SK-N-SH (cell line): ENCODE results near the gene BNIPL. TPM values are rescaled to one million over a fixed set of nuclear protein-coding genes. Genes with fewer than 3 reads are reported as not detected.

ENCODE experiments used
- CTCF ChIA-PET: fragments of 300-600, 350-600 bp; formaldehyde crosslinking; extraction: SDS; loops from one replicate; lab custom pipeline; 2021; lab: Yijun Ruan, JAX
- POLR2A ChIA-PET: fragments of 350-600 bp; sonication (Branson Sonifier 250); formaldehyde crosslinking; extraction: SDS; loops from one replicate; lab custom pipeline; 2020; ENCODE audit warnings: antibody characterized with exemption, inconsistent platforms; lab: Yijun Ruan, JAX
- DNase-seq: peaks from one replicate; pipeline ENCODE4 v3.0.0; 2012
- H2AFZ ChIP-seq: fragments of 200-600 bp; sonication (generic); 2 replicates; pipeline ENCODE4 v1.8.1; 2016; ENCODE audit warnings: antibody characterized with exemption, mild to moderate bottlenecking, low read depth
- H3F3A ChIP-seq: fragments of 200-600 bp; sonication (generic); replicated peaks from 2 replicates; pipeline ENCODE3; 2016; ENCODE audit warnings: antibody characterized with exemption, mild to moderate bottlenecking; ENCODE audit not compliant: insufficient read depth
- H3K27ac ChIP-seq, 2 experiments: fragments of 200-500 bp in 1 of 2; fragments of 200-600 bp in 1 of 2; sonication (Bioruptor generic) in 1 of 2; sonication (generic), shearing (Covaris generic) in 1 of 2; 2 replicates each; pipeline versions ENCODE4 v1.5.1 to v1.6.1; 2014 to 2016; ENCODE audit warnings: low read depth in 2 of 2, inconsistent platforms in 1 of 2, low read length in 1 of 2, mild to moderate bottlenecking in 1 of 2, mixed read lengths in 1 of 2
- H3K27me3 ChIP-seq: fragments of 200-600 bp; sonication (generic), shearing (Covaris generic); 2 replicates; pipeline ENCODE4 v1.6.1; 2016; ENCODE audit warnings: mixed run types; ENCODE audit not compliant: insufficient read depth
- H3K36me3 ChIP-seq, 2 experiments: fragments of 200-500 bp in 1 of 2; fragments of 200-600 bp in 1 of 2; sonication (Bioruptor generic) in 1 of 2; sonication (generic) in 1 of 2; replicated peaks in 1 of 2; 2 replicates each; pipeline versions ENCODE3 to v1.5.1; 2014 to 2016; ENCODE audit warnings: low read length in 1 of 2, mild to moderate bottlenecking in 1 of 2; ENCODE audit not compliant: insufficient read depth in 2 of 2, control insufficient read depth in 1 of 2
- H3K4me1 ChIP-seq, 2 experiments: fragments of 200-500 bp in 1 of 2; fragments of 200-600 bp in 1 of 2; sonication (Bioruptor generic) in 1 of 2; sonication (generic), shearing (Covaris generic) in 1 of 2; 2 replicates each; pipeline versions ENCODE4 v1.5.1 to v1.6.1; 2014 to 2016; ENCODE audit warnings: low read depth in 1 of 2, low read length in 1 of 2, mixed run types in 1 of 2; ENCODE audit not compliant: insufficient read depth in 2 of 2, control insufficient read depth in 1 of 2
- H3K4me2 ChIP-seq: fragments of 200-600 bp; sonication (generic), shearing (Covaris generic); 2 replicates; pipeline ENCODE4 v1.6.1; 2017; ENCODE audit warnings: mixed run types
- H3K4me3 ChIP-seq, 2 experiments: fragments of 200-500 bp in 1 of 2; fragments of 200-600 bp in 1 of 2; sonication (Bioruptor generic) in 1 of 2; sonication (generic), shearing (Covaris generic) in 1 of 2; 2 replicates each; pipeline versions ENCODE4 v1.5.1 to v1.8.1; 2014 to 2016; ENCODE audit warnings: low read depth in 2 of 2, inconsistent platforms in 1 of 2, low read length in 1 of 2, mild to moderate bottlenecking in 1 of 2, mixed read lengths in 1 of 2, moderate library complexity in 1 of 2
- H3K79me2 ChIP-seq: fragments of 200-600 bp; sonication (generic); 2 replicates; pipeline ENCODE4 v1.8.1; 2017; ENCODE audit warnings: mild to moderate bottlenecking; ENCODE audit not compliant: insufficient read depth
- H3K9ac ChIP-seq: fragments of 200-600 bp; sonication (generic); 2 replicates; pipeline ENCODE4 v1.6.1; 2017; ENCODE audit warnings: mixed run types
- H3K9me2 ChIP-seq: fragments of 200-600 bp; sonication (generic); 2 replicates; pipeline ENCODE4 v1.6.1; 2017; ENCODE audit warnings: mixed run types
- H3K9me3 ChIP-seq: fragments of 200-600 bp; sonication (generic); 2 replicates; pipeline ENCODE4 v1.6.1; 2017; ENCODE audit warnings: mixed run types, mild to moderate bottlenecking, moderate library complexity
- H4K20me1 ChIP-seq: fragments of 200-600 bp; sonication (generic); 2 replicates; pipeline ENCODE4 v1.6.1; 2017; ENCODE audit warnings: mild to moderate bottlenecking, mixed run types; ENCODE audit not compliant: insufficient read depth
- CHD2 ChIP-seq: fragments of 150-350 bp; IDR thresholded peaks from 2 replicates; pipeline ENCODE4 v1.6.1; 2018; ENCODE audit warnings: low read length; ENCODE audit not compliant: partially characterized antibody
- ELF1 ChIP-seq: IDR thresholded peaks from 2 replicates; pipeline ENCODE4 v1.4.0; 2012
- EZH2phosphoT487 ChIP-seq: fragments of 200-600 bp; sonication (generic); IDR thresholded peaks from 2 replicates; pipeline ENCODE4 v1.6.1; 2017; ENCODE audit warnings: low read depth, mixed run types, mild to moderate bottlenecking, antibody characterized with exemption, moderate library complexity, borderline replicate concordance
- FOXM1 ChIP-seq: IDR thresholded peaks from 2 replicates; pipeline ENCODE4 v1.4.0; 2012; ENCODE audit warnings: low read depth, mild to moderate bottlenecking
- GABPA ChIP-seq: IDR thresholded peaks from 2 replicates; pipeline ENCODE4 v1.4.0; 2012; ENCODE audit warnings: low read depth, mild to moderate bottlenecking
- GATA2 ChIP-seq: sonication (generic); formaldehyde crosslinking; IDR thresholded peaks from 2 replicates; pipeline ENCODE4 v1.5.0; 2020; ENCODE audit warnings: mild to moderate bottlenecking, missing genetic modification reagents
- JUND ChIP-seq: IDR thresholded peaks from 2 replicates; pipeline ENCODE4 v1.4.0; 2012
- POLR2AphosphoS5 ChIP-seq: IDR thresholded peaks from 2 replicates; pipeline ENCODE4 v1.6.1; 2012; ENCODE audit warnings: low read depth, low read length
- RAD21 ChIP-seq: IDR thresholded peaks from 2 replicates; pipeline ENCODE4 v1.6.1; 2012; ENCODE audit warnings: mild to moderate bottlenecking, low read length
- RXRA ChIP-seq: IDR thresholded peaks from 2 replicates; pipeline ENCODE4 v1.4.0; 2012; ENCODE audit warnings: low read depth, mild to moderate bottlenecking, borderline replicate concordance
- SIN3A ChIP-seq: IDR thresholded peaks from 2 replicates; pipeline ENCODE4 v1.6.1; 2012; ENCODE audit warnings: low read depth, mild to moderate bottlenecking, low read length, moderate library complexity, borderline replicate concordance
- TAF1 ChIP-seq: IDR thresholded peaks from 2 replicates; pipeline ENCODE4 v1.6.1; 2012; ENCODE audit warnings: low read depth, mild to moderate bottlenecking, low read length, moderate library complexity, borderline replicate concordance
- TCF12 ChIP-seq: IDR thresholded peaks from 2 replicates; pipeline ENCODE4 v1.4.0; 2012
- WGBS: methylation state at CpG from one replicate; pipeline ENCODE4 v1.1.6; 2017; ENCODE audit warnings: low lambda C conversion rate; 5-methylcytosine and 5-hydroxymethylcytosine counted together
- polyA plus RNA-seq, 3 experiments: library from polyadenylated mRNA; depleted of rRNA; stranded (reverse); fragments of >200 nt; gene quantifications; 2 replicates each; pipeline ENCODE4 v1.2.3, GENCODE V29; 2012
- TF ChIP-seq, protein P1 (sequence below): IDR thresholded peaks from 2 replicates; pipeline ENCODE4 v1.4.0; 2012; ENCODE audit warnings: low read depth, borderline replicate concordance
- TF ChIP-seq, protein P2 (sequence below): fragments of 200-600 bp; sonication (generic); IDR thresholded peaks from 2 replicates; pipeline ENCODE4 v1.6.1; 2017; ENCODE audit warnings: antibody characterized with exemption, mild to moderate bottlenecking, moderate library complexity
- TF ChIP-seq, protein P3 (sequence below): IDR thresholded peaks from 2 replicates; pipeline ENCODE4 v1.4.0; 2012; ENCODE audit warnings: low read depth, borderline replicate concordance
- TF ChIP-seq, protein P4 (sequence below): fragments of 150-350 bp; IDR thresholded peaks from 2 replicates; pipeline ENCODE4 v1.6.1; 2016; ENCODE audit warnings: mild to moderate bottlenecking, low read depth, low read length
- TF ChIP-seq, protein P5 (sequence below): IDR thresholded peaks from 2 replicates; pipeline ENCODE4; 2012

Gene BNIPL
- polyA plus RNA-seq, 1 of the 3 experiments (the other 2 are of a cell fraction) = 0.12 TPM

DNA sequence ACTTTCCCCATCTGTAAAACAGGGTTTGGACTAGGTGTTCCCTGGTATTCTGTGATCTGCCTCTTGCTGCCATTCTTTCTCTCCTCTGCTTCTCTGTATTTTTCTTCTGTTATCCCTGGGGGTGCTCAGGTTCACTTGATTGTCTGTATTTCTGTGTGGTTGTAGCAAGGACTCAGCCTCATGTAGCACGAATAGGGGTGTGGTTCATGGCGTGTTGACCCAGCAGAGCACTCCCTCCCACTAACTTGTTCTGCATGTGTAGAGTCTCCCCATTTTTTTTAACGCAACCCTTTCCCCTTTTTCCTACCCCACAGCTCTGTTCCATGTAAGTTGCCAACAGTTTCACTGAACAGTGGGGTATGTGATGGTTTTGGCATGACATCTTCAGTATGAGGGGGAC lies 1.2 kb upstream of the BNIPL start:
- no peaks in the 10 kb centered on the region for H3K79me2 ChIP-seq
- no peak overlapping the region for H2AFZ ChIP-seq
- no peaks in the 10 kb centered on the region for H3K4me1 ChIP-seq
- no peaks in the 10 kb centered on the region for H3K27me3 ChIP-seq
- POLR2A ChIA-PET = no interaction called here
- H3K9me3 ChIP-seq = no peaks in the 10 kb centered on the region
- no peak overlapping the region for H3K27ac ChIP-seq
- CTCF ChIA-PET = interaction anchor here (0.7 kb wide), 1 partner anchor 13 kb away, joined by 3 read pairs; no protein-coding TSS in a partner anchor
- H4K20me1 ChIP-seq = no peaks in the 10 kb centered on the region
- TF ChIP-seq, protein P1, sequence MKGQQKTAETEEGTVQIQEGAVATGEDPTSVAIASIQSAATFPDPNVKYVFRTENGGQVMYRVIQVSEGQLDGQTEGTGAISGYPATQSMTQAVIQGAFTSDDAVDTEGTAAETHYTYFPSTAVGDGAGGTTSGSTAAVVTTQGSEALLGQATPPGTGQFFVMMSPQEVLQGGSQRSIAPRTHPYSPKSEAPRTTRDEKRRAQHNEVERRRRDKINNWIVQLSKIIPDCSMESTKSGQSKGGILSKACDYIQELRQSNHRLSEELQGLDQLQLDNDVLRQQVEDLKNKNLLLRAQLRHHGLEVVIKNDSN = no peak
- TF ChIP-seq, protein P2, sequence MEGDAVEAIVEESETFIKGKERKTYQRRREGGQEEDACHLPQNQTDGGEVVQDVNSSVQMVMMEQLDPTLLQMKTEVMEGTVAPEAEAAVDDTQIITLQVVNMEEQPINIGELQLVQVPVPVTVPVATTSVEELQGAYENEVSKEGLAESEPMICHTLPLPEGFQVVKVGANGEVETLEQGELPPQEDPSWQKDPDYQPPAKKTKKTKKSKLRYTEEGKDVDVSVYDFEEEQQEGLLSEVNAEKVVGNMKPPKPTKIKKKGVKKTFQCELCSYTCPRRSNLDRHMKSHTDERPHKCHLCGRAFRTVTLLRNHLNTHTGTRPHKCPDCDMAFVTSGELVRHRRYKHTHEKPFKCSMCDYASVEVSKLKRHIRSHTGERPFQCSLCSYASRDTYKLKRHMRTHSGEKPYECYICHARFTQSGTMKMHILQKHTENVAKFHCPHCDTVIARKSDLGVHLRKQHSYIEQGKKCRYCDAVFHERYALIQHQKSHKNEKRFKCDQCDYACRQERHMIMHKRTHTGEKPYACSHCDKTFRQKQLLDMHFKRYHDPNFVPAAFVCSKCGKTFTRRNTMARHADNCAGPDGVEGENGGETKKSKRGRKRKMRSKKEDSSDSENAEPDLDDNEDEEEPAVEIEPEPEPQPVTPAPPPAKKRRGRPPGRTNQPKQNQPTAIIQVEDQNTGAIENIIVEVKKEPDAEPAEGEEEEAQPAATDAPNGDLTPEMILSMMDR = no peak
- TF ChIP-seq TAF1 (no peak), JUND (no peak)
- 90% methylated on average over 3 of the region's 3 CpGs for WGBS
- H3K9ac ChIP-seq = no peak overlapping the region
- H3K9me2 ChIP-seq = no peaks in the 10 kb centered on the region
- no peaks in the 10 kb centered on the region for H3F3A ChIP-seq
- no peak overlapping the region for H3K4me3 ChIP-seq
- DNase-seq = no peak
- no peak overlapping the region for H3K4me2 ChIP-seq
- peaks cover 12 to 23% of the 10 kb centered on the region in 2 experiments for H3K36me3 ChIP-seq

DNA sequence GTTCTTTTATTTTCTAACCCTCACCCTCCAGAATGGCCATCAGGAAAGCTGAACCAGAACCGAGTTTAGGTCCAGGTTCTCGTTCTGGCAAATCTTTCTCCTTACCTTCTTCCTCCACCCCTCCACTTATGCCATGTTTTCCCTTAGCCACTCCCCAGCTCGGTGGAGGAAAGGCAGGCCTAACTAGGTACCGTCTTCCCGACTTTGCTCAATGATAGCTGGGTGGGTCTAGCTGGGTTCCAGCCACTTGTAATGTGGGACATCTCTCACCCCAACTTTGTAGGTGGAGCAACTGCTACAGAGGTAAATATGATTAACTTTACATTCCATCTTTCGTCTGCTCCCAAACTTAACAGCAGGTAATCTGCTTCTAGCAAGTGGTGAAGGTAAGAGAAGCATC lies 646 bp downstream of the BNIPL start:
- no peak for DNase-seq
- POLR2A ChIA-PET = no interaction called here
- no peak for TF ChIP-seq RAD21
- TF ChIP-seq ELF1 = no peak
- no peak for TF ChIP-seq GABPA
- TF ChIP-seq RXRA = no peak
- TF ChIP-seq FOXM1 = no peak
- TF ChIP-seq JUND = no peak
- TF ChIP-seq, protein P3, sequence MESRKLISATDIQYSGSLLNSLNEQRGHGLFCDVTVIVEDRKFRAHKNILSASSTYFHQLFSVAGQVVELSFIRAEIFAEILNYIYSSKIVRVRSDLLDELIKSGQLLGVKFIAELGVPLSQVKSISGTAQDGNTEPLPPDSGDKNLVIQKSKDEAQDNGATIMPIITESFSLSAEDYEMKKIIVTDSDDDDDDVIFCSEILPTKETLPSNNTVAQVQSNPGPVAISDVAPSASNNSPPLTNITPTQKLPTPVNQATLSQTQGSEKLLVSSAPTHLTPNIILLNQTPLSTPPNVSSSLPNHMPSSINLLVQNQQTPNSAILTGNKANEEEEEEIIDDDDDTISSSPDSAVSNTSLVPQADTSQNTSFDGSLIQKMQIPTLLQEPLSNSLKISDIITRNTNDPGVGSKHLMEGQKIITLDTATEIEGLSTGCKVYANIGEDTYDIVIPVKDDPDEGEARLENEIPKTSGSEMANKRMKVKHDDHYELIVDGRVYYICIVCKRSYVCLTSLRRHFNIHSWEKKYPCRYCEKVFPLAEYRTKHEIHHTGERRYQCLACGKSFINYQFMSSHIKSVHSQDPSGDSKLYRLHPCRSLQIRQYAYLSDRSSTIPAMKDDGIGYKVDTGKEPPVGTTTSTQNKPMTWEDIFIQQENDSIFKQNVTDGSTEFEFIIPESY = no peak
- TF ChIP-seq, protein P4, sequence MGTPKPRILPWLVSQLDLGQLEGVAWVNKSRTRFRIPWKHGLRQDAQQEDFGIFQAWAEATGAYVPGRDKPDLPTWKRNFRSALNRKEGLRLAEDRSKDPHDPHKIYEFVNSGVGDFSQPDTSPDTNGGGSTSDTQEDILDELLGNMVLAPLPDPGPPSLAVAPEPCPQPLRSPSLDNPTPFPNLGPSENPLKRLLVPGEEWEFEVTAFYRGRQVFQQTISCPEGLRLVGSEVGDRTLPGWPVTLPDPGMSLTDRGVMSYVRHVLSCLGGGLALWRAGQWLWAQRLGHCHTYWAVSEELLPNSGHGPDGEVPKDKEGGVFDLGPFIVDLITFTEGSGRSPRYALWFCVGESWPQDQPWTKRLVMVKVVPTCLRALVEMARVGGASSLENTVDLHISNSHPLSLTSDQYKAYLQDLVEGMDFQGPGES = no peak
- TF ChIP-seq, protein P5, sequence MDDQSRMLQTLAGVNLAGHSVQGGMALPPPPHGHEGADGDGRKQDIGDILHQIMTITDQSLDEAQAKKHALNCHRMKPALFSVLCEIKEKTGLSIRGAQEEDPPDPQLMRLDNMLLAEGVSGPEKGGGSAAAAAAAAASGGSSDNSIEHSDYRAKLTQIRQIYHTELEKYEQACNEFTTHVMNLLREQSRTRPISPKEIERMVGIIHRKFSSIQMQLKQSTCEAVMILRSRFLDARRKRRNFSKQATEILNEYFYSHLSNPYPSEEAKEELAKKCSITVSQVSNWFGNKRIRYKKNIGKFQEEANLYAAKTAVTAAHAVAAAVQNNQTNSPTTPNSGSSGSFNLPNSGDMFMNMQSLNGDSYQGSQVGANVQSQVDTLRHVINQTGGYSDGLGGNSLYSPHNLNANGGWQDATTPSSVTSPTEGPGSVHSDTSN = no peak
- TF ChIP-seq, protein P1 = no peak
- TF ChIP-seq POLR2AphosphoS5 = no peak
- TF ChIP-seq, protein P2 = no peak
- TF ChIP-seq EZH2phosphoT487 = no peak
- TF ChIP-seq CHD2 = no peak
- TF ChIP-seq SIN3A = no peak
- no peak for TF ChIP-seq GATA2 (CRISPR knock-in tag)
- no peak for TF ChIP-seq TCF12

More for the DNA sequence above, 646 bp downstream of the BNIPL start:
- Histone ChIP-seq H3K4me2 (no peak overlapping the region), H3K9me3 (no peaks in the 10 kb centered on the region), H3K4me1 (no peaks in the 10 kb centered on the region), H3K36me3 (peaks cover 5 to 20% of the 10 kb centered on the region in 2 experiments), H3K27ac (no peak overlapping the region), H3K9ac (no peak overlapping the region), H3F3A (no peaks in the 10 kb centered on the region), H4K20me1 (no peaks in the 10 kb centered on the region), H3K79me2 (no peaks in the 10 kb centered on the region), H3K4me3 (no peak overlapping the region), H3K27me3 (no peaks in the 10 kb centered on the region), H2AFZ (no peak overlapping the region), H3K9me2 (no peaks in the 10 kb centered on the region)
- CTCF ChIA-PET = interaction anchor here (0.9 to 2.1 kb wide), 3 partner anchors 11 to 118 kb away, joined by 4 to 10 read pairs (median 9); partner anchors contain the start of gene C1orf56
- 83% methylated on average over 6 of the region's 6 CpGs for WGBS
